IMR-90 (cell line): Measurements from ENCODE around the gene AGBL3. TPM values are rescaled to one million over a fixed set of nuclear protein-coding genes. Genes with fewer than 3 reads are reported as not detected.
A peak's percentile ranks its signal among the peaks of the same experiment; 100 is the strongest.

Experiments
- ATAC-seq: fragments of 200-7000 bp; cut with Tn5 transposase; 2 replicates; pipeline ENCODE4 v1.9.1; 2020; ENCODE audit warnings: low read depth, mild to moderate bottlenecking, moderate library complexity
- BruUV-seq: library from RNA; stranded (reverse); fragments of 400-500 nt; replicated peaks from 2 replicates; lab custom pipeline; 2021; lab: Mats Ljungman, UMichigan
- CTCF ChIA-PET: fragments of 300-600 bp; formaldehyde crosslinking; extraction: SDS; loops from one replicate; lab custom pipeline; 2021; ENCODE audit warnings: antibody characterized with exemption; lab: Yijun Ruan, JAX
- POLR2A ChIA-PET: fragments of 300-600 bp; sonication (Branson Sonifier 250); formaldehyde crosslinking; loops from one replicate; lab custom pipeline; 2022; ENCODE audit warnings: antibody characterized with exemption; ENCODE audit not compliant: unreplicated experiment; lab: Charles Lee
- DNase-seq: peaks from one replicate; pipeline ENCODE4 v3.0.0; 2013
- H2AFZ ChIP-seq: replicated peaks from 2 replicates; pipeline ENCODE3; 2013; ENCODE audit warnings: low read length, mild to moderate bottlenecking; ENCODE audit not compliant: poor library complexity
- H2AK5ac ChIP-seq: 2 replicates; pipeline ENCODE4 v1.6.1; 2013; ENCODE audit warnings: low read depth, low read length, inconsistent platforms
- H2AK9ac ChIP-seq: replicated peaks from 2 replicates; pipeline ENCODE3; 2013; ENCODE audit warnings: mild to moderate bottlenecking, low read depth, low read length, moderate library complexity; ENCODE audit not compliant: poor library complexity
- H2BK120ac ChIP-seq: 2 replicates; pipeline ENCODE4 v1.6.1; 2013; ENCODE audit warnings: low read depth, low read length, inconsistent platforms
- H2BK15ac ChIP-seq: 3 replicates; pipeline ENCODE4 v1.6.1; 2013; ENCODE audit warnings: low read depth, low read length, inconsistent platforms
- H2BK20ac ChIP-seq: 2 replicates; pipeline ENCODE4 v1.6.1; 2013; ENCODE audit warnings: low read depth, mild to moderate bottlenecking, inconsistent platforms, low read length, moderate library complexity
- H2BK5ac ChIP-seq: 2 replicates; pipeline ENCODE4 v1.6.1; 2013; ENCODE audit warnings: mild to moderate bottlenecking, low read depth, low read length, inconsistent platforms; ENCODE audit not compliant: poor library complexity, severe bottlenecking
- H3K14ac ChIP-seq: replicated peaks from 2 replicates; pipeline ENCODE4 v1.6.1; 2013; ENCODE audit warnings: low read depth, low read length, inconsistent platforms
- H3K18ac ChIP-seq: 2 replicates; pipeline ENCODE4 v1.6.1; 2013; ENCODE audit warnings: low read depth, low read length, control low read depth
- H3K23ac ChIP-seq: 2 replicates; pipeline ENCODE4 v1.6.1; 2013; ENCODE audit warnings: low read depth, low read length, inconsistent platforms
- H3K27ac ChIP-seq: 2 replicates; pipeline ENCODE4 v1.5.1; 2013; ENCODE audit warnings: mild to moderate bottlenecking, control low read depth, low read length; ENCODE audit not compliant: insufficient read depth
- H3K27me3 ChIP-seq: 2 replicates; pipeline ENCODE4 v1.6.1; 2013; ENCODE audit warnings: low read length; ENCODE audit not compliant: control insufficient read depth, insufficient read depth
- H3K36me3 ChIP-seq: 2 replicates; pipeline ENCODE4 v1.6.1; 2013; ENCODE audit warnings: low read length, mixed read lengths; ENCODE audit not compliant: control insufficient read depth, insufficient read depth
- H3K4ac ChIP-seq: 2 replicates; pipeline ENCODE4 v1.6.1; 2013; ENCODE audit warnings: low read depth, low read length, inconsistent platforms
- H3K4me1 ChIP-seq: 2 replicates; pipeline ENCODE4 v1.6.1; 2013; ENCODE audit warnings: low read length, mixed read lengths; ENCODE audit not compliant: control insufficient read depth, insufficient read depth
- H3K4me2 ChIP-seq: 2 replicates; pipeline ENCODE4 v1.6.1; 2013; ENCODE audit warnings: low read depth, mild to moderate bottlenecking, control low read depth, low read length, moderate library complexity
- H3K4me3 ChIP-seq: 2 replicates; pipeline ENCODE4 v1.5.1; 2013; ENCODE audit warnings: low read depth, mild to moderate bottlenecking, control low read depth, low read length, moderate library complexity; ENCODE audit not compliant: insufficient read depth
- H3K56ac ChIP-seq: 2 replicates; pipeline ENCODE4 v1.6.1; 2013; ENCODE audit warnings: low read length, inconsistent platforms; ENCODE audit not compliant: insufficient read depth; ENCODE audit errors: extremely low read depth
- H3K79me1 ChIP-seq, 2 experiments: 2 replicates each; pipeline ENCODE4 v1.6.1; 2013; ENCODE audit warnings: low read length in 2 of 2, inconsistent platforms in 1 of 2, low read depth in 1 of 2
- H3K9ac ChIP-seq: 2 replicates; pipeline ENCODE4 v1.6.1; 2013; ENCODE audit warnings: low read depth, low read length, control low read depth
- H3K9me1 ChIP-seq: 2 replicates; pipeline ENCODE4 v1.6.1; 2013; ENCODE audit warnings: low read length, inconsistent platforms; ENCODE audit not compliant: insufficient read depth
- H3K9me3 ChIP-seq: 2 replicates; pipeline ENCODE4 v1.6.1; 2013; ENCODE audit warnings: low read length; ENCODE audit not compliant: control insufficient read depth, insufficient read depth
- H4K20me1 ChIP-seq: 2 replicates; pipeline ENCODE4 v1.6.1; 2013; ENCODE audit warnings: low read length, inconsistent platforms; ENCODE audit not compliant: insufficient read depth
- H4K5ac ChIP-seq: 2 replicates; pipeline ENCODE4 v1.6.1; 2013; ENCODE audit warnings: mild to moderate bottlenecking, low read depth, low read length, control low read depth
- H4K8ac ChIP-seq, 2 experiments: 2 replicates each; pipeline ENCODE4 v1.6.1; 2013; ENCODE audit warnings: low read depth in 2 of 2, low read length in 2 of 2, control low read depth in 1 of 2, inconsistent platforms in 1 of 2
- H4K91ac ChIP-seq: 2 replicates; pipeline ENCODE4 v1.6.1; 2013; ENCODE audit warnings: low read depth, low read length, inconsistent platforms; ENCODE audit not compliant: insufficient read depth
- CEBPB ChIP-seq: IDR thresholded peaks from 2 replicates; pipeline ENCODE4 v1.6.1; 2012; ENCODE audit warnings: low read depth, low read length, improper control_type of control experiment
- CTCF ChIP-seq: conservative IDR thresholded peaks from 2 replicates; pipeline ENCODE4 v1.5.1; 2012; ENCODE audit warnings: mild to moderate bottlenecking, low read depth, low read length, improper control_type of control experiment
- WGBS, 2 experiments: methylation state at CpG; one replicate each; pipeline versions ENCODE4 v1.1.5 to v1.1.7; 2013; ENCODE audit warnings: missing lambda C conversion rate in 2 of 2; ENCODE audit not compliant: insufficient read length in 1 of 2; ENCODE audit errors: extremely low coverage in 2 of 2; 5-methylcytosine and 5-hydroxymethylcytosine counted together
- dilution Hi-C: fragments of 300-500 bp; cut with HindIII; formaldehyde crosslinking; loops from one replicate; pipeline ENCODE4 v1.14.3; 2018; ENCODE audit warnings: low sequenced_read_pairs; ENCODE audit not compliant: unreplicated experiment
- in situ Hi-C: fragments of 300-500 bp; cut with MboI; formaldehyde crosslinking; loops from 3 replicates; pipeline ENCODE4 v1.14.3; 2019; ENCODE audit warnings: low sequenced_read_pairs, inconsistent platforms, mixed read lengths
- intact Hi-C: fragments of 100-400 bp; cut with micrococcal nuclease; formaldehyde crosslinking; loops from 2 replicates; pipeline ENCODE4 v1.10.0; 2022
- polyA plus RNA-seq, 3 experiments: library from polyadenylated mRNA; depleted of rRNA; stranded (reverse); fragments of >200 nt; gene quantifications; 2 replicates each; pipeline ENCODE4 v1.2.3, GENCODE V29; 2012; ENCODE audit warnings: low replicate concordance in 1 of 3
- total RNA-seq: library from RNA; depleted of rRNA; stranded (reverse); fragments of >200 nt; gene quantifications from 2 replicates; pipeline ENCODE4 v1.2.3, GENCODE V29; 2012

The AGBL3 gene
- total and polyA plus RNA-seq, 2 of the 4 experiments (the other 2 are of a cell fraction) = 0.18 to 0.65 TPM

DNA sequence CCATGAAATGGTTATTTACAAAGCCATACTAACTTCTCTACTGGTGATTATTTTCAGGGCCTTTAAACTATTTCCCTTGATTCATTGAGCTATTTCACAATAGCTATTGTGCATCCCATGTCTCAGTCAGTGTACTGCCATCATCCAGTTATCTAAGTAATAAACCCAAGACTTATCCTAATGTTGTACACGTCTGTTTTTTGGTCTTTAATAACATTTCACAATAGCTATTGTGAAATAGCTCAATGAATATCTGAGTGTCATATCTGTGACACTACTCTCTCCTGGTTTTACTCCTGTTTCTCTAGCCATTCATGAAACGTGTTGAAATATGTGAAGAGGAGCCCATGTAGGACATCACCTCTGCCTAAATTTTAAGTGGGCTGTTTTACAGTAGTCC lies 125.1 kb downstream of the AGBL3 start:
- Histone ChIP-seq H3K18ac (no peak overlapping the region), H4K91ac (no peak overlapping the region), H3K36me3 (no peaks in the 10 kb centered on the region), H2AFZ (no peak overlapping the region), H4K8ac (no peak overlapping the region), H2AK9ac (no peak overlapping the region), H3K9me3 (no peaks in the 10 kb centered on the region), H3K9ac (no peak overlapping the region), H3K4ac (no peak overlapping the region), H3K23ac (no peak overlapping the region), H2BK5ac (no peak overlapping the region), H3K9me1 (no peaks in the 10 kb centered on the region), H2BK15ac (no peak overlapping the region), H3K14ac (no peak overlapping the region), H3K56ac (no peak overlapping the region), H2BK120ac (no peak overlapping the region), H3K4me1 (no peaks in the 10 kb centered on the region), H4K5ac (no peak overlapping the region), H3K27ac (no peak overlapping the region), H2BK20ac (no peak overlapping the region), H2AK5ac (no peak overlapping the region), H3K27me3 (peaks cover 3% of the 10 kb centered on the region), H3K79me1 (no peaks in the 10 kb centered on the region), H4K20me1 (no peaks in the 10 kb centered on the region), H3K4me2 (no peak overlapping the region), H3K4me3 (no peak overlapping the region)
- TF ChIP-seq CTCF (no peak), CEBPB (peak; percentile 78)
- no TSS peak for BruUV-seq
- ATAC-seq (no peak), DNase-seq (no peak)
- intact Hi-C loops = no loop called here
- in situ Hi-C loops = no loop called here
- CTCF ChIA-PET = no interaction called here
- dilution Hi-C loops = no loop called here
- no CpG with 5 or more reads among the region's 2 CpGs for WGBS, 2 experiments
- POLR2A ChIA-PET = no interaction called here
